Measurements from ENCODE around the gene OLFML2B.

- TF ChIP-seq POLR2A (IDR thresholded peaks at IDR 0.05) (no peak), CTCF (IDR thresholded peaks at IDR 0.05) (no peak)
Measured at GRCh38 chr1:162055062-162055461, 31.4 kb upstream of the OLFML2B start.

Measured in uterus (tissue), 2 donors.